HG03520 (cell line): ENCODE measurements around the gene GNAS.

ENCODE experiments used
- ATAC-seq: cut with Tn5 transposase; IDR thresholded peaks from one replicate; pipeline ENCODE4 v1.9.1; 2021; ENCODE audit warnings: mild to moderate bottlenecking, moderate library complexity; ENCODE audit not compliant: unreplicated experiment

Gene GNAS

GRCh38 chr20:58851969-58852458 is 502 bp upstream of the GNAS start:
- ATAC-seq = no peak

DNA sequence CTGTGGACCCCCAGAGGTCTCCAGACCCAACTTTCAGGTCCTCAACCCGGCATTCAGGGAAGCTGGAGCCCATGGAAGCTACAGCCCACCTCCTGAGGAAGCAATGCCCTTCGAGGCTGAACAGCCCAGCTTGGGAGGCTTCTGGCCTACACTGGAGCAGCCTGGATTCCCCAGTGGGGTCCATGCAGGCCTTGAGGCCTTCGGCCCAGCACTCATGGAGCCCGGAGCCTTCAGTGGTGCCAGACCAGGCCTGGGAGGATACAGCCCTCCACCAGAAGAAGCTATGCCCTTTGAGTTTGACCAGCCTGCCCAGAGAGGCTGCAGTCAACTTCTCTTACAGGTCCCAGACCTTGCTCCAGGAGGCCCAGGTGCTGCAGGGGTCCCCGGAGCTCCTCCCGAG is 950 bp downstream of the GNAS start:
- ATAC-seq = no peak

- ATAC-seq = no peak
Observed at GRCh38 chr20:58853976-58854637, 1.6 kb downstream of the GNAS start.

GRCh38 chr20:58854638-58855471 is 2.3 kb downstream of the GNAS start:
- ATAC-seq = no peak

GRCh38 chr20:58855506-58856389 is 3.2 kb downstream of the GNAS start:
- no peak for ATAC-seq

- no peak for ATAC-seq
Observed at GRCh38 chr20:58863044-58863790, 10.7 kb downstream of the GNAS start.

DNA sequence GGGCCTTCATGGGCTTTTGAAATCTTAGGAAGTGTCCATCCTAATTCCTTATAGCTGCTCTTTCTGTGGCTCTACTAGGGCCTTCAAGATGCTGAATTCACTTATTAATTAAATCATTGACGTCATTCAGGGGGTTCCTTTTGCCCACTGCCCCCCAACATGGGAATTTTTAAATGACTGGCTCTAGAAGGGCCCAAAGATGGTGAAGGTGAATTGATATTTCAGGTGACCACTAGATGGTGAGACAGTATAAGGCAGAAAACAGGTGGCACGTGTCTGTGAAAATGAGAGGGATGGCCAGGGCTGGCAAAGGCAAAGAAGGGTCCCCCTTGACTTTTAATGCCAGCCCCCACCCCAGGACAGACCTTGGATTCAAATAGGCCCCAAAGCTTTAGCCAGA is 11.8 kb downstream of the GNAS start:
- no peak for ATAC-seq

- ATAC-seq = no peak
Observed at GRCh38 chr20:58865843-58866242, 13.3 kb downstream of the GNAS start.

DNA sequence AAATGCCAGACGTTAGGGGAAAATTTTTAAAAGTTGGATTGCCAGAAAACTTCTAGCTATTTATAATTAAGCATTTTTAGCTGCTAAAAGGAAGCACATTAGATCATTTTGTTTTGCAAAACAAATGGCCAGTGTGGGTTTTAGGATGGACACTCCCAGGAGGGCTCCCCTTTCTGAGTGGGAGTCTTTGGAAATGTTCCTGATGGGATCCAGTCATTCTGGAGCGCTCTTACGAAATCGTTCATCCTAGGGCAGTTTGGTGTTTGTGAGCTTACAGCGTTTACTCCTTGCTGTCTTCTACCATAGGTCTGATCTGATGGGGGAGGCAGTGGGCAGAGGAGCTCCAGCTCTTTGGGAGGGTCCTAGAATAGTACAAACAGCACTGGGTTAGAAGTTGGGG is 14.7 kb downstream of the GNAS start:
- no peak for ATAC-seq

- ATAC-seq = no peak
Observed at GRCh38 chr20:58868795-58869194, 16.3 kb downstream of the GNAS start.

DNA sequence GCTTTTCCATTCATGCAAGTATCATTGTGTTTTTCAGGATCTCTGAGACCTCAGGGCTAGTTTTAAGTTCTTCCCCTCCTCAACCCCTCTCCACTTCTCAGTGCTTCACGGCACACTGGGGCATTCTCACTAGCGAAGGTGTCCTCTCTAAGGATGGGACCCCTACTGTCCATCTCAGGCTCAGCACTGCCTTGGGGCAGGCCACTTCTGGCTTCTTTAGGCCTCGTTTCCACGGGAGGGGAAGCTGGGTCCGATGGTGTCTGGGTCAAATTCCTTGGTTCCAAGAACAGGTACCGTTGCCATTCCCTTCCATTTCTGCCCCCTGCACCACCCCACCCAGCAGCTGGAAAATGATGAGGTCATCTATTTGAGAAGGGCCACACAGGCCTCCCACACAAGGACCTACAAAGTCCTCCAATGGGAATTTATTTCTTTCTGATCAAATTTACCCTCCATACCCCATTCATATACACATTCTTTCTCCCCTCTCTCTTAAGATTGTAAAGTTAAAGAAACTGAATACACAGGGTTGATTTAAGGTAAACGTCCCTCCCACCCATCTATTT is 17.2 kb downstream of the GNAS start:
- no peak for ATAC-seq

GRCh38 chr20:58870293-58871014 is 17.9 kb downstream of the GNAS start:
- ATAC-seq = no peak

DNA sequence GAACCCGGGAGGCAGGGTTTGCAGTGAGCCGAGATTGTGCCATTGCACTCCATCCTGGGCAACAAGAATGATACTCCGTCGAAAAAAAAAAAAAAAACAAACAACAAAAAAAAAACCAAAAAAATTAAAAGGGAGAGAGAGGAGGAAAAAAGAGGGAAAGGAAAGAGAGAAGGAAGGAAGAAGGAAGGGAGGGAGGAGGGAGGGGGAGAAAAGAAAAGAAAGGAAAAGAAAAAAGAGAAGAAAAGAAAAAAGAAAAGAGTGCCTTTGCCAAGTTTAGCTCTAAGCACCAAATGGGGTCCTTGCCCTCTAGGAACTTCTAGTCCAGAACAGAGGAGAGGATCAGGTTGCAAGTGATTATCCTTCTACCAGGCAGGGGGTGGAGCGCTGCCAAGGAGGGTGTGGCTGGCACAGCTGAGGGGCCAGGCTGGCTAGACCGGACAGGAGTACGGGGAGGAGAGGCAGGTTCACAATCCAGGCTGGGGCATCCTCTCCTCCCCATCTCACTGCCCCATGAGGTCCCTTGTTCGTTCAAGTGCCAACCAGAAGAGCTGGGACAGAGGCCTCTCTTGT is 19.1 kb downstream of the GNAS start:
- no peak for ATAC-seq

- no peak for ATAC-seq
Observed at GRCh38 chr20:58874469-58874868, 22.0 kb downstream of the GNAS start.

DNA sequence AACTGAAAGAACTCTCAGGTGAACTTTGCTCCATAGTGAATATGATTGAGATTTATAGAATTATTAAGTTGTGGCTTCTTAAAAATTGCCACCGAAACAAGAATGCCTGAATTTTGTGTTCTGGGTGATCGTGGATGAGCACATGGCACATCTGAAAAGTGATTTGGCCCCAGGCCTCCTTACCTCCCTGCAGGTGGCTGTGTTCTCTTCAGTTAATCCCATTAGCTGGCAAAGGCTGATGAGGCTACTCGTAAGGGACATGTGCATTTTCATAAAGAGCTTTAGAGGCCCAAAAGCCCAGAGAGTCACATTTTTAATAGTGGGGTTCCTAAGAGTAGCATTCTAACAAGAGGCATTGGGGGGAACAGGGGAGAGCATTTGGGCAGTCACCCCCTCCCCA is 22.6 kb downstream of the GNAS start:
- no peak for ATAC-seq

- ATAC-seq = no peak
Observed at GRCh38 chr20:58875541-58876134, 23.1 kb downstream of the GNAS start.

DNA sequence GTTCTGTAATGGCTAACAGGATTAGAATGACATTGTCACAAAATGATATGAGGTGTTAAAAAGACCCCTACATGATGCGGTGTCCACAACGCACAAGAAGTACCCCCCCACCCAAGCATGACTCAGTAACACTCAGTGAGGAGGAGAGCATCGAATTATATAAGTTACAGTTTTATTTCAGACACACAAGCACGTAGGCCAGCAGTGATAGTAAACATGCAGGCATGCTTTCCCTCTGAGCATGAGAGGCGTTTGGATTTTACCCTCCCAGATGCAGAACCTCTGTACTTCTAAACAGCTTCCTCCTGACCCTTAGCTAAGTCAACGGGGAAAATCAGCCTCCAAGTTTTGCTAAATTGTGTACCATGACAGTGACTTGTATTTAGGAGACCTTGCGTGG is 23.9 kb downstream of the GNAS start:
- ATAC-seq = no peak

DNA sequence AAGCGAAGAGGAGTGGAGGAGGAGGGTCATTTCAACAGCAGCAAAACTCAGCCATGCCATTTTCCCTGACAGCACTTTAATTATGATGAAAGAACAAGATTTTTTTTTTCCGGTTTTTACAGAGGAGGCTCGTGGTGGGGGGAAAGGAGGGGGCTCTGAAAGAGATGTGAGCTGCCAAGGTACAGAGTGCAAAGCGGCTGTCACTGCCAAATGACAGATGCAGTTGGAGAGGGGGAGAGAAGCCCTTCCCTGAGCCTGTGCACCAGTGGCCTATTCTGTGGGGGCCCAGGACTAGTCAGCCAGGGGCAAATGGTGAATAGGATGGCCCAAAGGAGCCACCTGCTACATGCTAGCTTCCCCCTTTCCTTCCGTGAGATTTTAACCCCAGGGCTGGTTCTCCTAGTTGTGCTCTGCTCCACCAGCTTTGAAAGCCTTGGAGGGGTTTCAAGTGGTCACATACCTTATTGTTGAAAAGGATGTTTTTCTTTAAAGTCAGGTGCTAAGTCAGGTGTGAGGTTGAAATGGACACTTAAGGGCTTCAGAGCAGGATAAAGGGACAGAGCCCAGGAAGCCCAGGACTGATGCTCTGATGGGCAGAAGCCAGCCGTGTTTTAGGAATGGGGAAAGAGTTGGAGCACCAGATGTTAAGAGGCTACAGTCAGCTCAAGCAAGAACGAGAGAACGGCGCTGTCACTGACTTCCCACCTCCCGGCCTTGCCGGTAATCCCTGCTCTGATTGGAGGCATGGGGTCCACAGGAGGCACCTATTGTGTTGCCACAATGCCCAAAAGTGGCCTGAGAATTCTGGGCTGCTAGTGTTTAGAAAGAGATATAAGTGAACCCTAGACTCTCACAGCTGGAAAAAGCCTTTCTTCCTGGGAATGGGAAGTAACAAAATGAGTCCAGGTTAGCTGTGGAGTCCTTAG is 24.8 kb downstream of the GNAS start:
- no peak for ATAC-seq
